GM18499 (cell line): Measurements from ENCODE around the gene NDFIP1.

Experiments used
- ATAC-seq: cut with Tn5 transposase; IDR thresholded peaks from one replicate; pipeline ENCODE4 v1.9.1; 2021; ENCODE audit warnings: moderate number of reproducible peaks; ENCODE audit not compliant: insufficient read depth, unreplicated experiment

Gene NDFIP1

GRCh38 chr5:142091012-142091411, 17.6 kb upstream of the NDFIP1 start:
- no peak for ATAC-seq

DNA sequence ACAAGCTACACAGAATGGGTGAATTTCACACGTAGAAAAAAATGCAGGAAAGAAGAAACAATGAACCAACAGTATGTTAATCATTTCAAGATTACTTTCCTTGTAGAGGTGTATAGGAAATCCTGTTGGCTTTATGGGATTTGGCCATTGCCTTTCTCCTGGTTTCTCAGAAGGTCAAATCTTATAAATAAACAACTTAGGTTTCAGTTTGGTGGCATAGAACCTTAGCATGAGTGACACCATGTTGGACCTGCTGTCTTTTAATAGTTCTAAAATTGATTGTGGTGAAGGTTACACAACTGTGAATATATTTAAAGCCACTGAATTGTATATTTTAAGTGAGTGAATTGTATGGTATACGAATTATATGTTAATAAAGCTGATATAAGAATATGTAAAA, 16.7 kb upstream of the NDFIP1 start:
- ATAC-seq = no peak

GRCh38 chr5:142095035-142095434, 13.5 kb upstream of the NDFIP1 start:
- ATAC-seq = no peak

DNA sequence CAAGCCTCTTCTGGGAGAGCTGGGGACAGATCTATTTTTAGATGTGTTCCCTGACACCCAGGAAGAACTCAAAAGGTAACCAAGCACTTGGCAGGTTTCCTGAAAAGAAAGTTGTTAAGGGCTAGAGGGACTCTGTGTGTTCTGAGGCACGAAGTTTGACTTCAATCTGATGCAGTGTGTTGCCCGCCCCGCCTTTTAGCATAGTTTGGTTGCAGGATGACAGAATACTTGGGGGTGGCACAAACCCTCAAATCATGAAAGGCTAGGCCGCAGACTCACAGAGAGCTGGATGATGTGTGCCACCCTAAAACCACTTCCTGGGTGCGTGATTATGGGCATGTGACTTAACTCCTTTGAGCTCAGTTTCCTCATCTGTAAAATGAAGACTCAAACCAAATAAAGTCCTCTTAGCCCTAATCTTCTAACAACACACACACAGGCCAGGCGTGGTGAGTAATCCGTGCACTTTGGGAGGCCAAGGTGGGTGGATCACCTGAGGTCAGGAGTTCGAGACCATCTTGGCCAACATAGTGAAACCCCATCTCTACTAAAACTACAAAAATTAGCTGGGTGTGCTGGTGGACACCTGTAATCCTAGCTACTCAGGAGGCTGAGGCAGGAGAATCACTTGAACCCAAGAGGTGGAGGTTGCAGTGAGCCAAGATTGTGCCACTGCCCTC, 12.8 kb upstream of the NDFIP1 start:
- ATAC-seq = no peak

DNA sequence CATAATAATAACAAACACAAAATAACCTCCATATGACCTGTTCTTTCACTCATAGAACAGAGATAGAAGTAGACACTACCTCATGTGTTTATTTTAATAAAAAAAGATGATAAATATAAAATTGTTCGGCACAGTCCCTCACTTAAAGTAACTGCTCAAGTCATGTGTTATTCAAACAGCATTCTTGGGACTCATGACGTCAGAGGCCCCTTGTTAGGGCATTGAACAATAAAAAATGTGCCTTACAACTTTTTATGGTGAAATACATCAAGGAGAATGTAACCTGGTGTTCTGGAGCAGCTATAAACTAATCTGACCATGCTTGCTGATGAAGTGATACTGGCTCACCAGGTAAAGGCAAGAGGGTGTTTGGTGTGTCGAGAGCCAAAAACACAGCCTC, 12.2 kb upstream of the NDFIP1 start:
- ATAC-seq = no peak

- no peak for ATAC-seq
Measured at GRCh38 chr5:142097681-142098080, 10.9 kb upstream of the NDFIP1 start.

- no peak for ATAC-seq
Measured at GRCh38 chr5:142098275-142098674, 10.3 kb upstream of the NDFIP1 start.

GRCh38 chr5:142098931-142099330, 9.6 kb upstream of the NDFIP1 start:
- ATAC-seq = no peak

DNA sequence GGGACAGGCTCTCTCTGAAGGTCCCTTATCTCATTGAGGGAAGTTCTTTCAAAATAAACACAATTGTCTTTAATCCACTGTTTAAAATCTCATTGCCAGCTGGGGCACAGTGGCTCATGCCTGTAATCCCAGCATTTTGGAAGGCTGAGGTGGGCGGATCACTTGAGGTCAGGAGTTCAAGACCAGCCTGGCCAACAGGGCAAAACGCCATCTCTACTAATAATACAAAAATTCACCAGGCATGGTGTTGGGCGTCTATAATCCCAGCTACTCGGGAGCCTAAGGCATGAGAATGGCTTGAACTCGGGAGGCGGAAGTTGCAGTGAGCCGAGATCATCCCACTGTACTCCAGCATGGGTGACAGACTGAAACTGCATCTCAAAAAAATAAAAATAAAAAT, 8.3 kb upstream of the NDFIP1 start:
- no peak for ATAC-seq

DNA sequence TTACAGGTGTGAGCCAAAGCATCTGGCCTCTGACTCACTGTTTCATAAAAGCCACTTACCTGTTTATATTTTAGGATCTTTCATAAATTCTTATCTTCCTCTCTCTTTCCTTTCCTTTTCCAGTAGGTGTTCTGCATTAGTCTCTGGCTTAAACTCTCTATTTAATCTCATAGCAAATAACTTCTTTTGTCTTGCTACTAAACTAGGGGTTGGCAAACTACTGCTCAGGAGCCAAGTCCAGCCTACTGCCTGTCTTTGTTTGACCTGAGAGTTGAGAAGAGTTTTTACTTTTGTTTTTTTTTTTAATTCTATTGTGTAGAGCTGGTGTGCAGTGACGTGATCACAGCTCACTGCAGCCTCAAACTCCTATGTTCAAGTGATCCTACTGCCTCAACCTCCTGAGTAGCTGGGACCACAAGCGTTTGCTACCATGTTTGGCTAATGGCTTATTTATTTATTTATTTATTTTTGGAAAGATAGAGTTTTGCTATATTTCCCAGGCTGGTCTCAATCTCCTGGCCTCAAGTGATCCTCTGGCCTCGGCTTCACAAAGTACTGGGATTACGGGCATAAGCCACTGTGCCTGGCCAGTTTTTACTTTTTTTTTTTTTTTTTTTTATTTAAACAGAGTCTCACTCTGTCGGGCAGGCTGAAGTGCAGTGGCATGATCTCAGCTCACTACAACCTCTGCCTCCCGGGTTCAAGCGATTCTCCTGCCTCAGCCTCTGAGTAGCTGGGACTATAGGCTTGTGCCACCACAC, 5.4 kb upstream of the NDFIP1 start:
- no peak for ATAC-seq

DNA sequence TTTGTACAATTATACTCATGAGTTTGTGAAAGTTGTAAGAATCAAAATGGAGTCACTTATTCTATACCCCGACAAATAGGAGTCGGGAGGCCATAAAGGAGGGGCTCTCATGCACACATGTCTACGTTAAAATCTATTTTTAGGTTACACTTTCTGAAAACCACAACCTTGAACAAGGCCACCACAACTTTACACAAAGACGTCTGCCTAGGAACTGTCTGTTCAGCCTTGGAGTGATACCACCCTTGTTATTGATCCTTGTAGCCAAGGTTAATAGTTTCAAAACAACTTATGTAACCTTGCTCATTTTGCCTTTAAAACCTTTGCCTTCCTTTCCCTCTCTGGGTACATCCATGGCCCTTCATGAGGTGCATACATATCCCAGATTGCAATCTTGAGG, 4.1 kb upstream of the NDFIP1 start:
- no peak for ATAC-seq

DNA sequence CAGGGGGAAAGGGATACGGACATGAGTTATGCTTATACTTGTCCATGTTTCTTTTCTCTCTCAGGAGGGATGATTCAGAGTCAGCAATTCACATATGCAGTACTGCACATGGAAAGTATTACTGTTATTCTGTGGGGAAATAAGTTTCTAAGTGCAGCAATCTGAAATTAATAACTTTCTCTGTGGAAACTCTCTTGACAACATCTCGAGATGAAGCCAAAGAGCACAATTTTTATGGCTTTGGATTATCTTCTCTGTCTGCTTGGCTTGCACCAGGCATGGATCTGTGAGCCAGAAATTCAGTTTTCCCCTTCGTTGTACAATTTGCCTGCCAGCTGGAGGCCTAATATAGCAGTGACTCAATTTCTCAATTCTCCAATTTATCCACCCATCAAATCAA, 2.5 kb upstream of the NDFIP1 start:
- ATAC-seq = no peak

- no peak for ATAC-seq
Measured at GRCh38 chr5:142107036-142107735, 1.4 kb upstream of the NDFIP1 start.

DNA sequence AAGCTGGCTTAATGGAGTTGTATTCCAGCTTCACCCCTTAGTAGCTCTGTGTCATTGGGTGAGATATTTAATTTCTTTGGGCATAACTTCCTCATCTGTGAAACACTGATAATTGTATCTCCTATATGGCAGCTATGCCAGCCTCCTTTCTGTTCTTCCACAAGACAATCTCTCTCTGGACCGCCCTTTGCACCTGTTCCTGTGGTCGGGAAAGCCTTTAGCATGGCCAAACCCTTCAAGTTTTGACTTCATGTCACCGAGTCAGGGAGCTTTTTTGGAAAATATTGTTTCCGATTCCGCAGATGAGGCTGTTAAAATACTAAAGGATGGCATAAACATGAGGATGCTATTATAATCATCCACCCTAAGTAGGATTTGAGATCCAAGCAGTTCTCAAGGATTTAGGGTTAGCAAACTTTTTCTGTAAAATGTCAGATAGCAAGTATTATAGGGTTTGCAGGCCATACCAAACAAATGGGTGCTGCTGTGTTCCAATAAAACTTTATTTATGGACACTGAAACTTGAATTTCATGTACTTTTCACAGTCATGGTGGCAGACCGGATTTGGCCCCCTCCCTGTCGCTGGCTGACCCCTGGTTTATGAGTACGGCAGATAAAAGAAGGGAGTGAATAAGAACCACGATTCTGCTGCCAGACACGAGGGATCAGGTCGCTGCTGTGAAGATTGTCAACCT, 695 bp upstream of the NDFIP1 start:
- no peak for ATAC-seq

DNA sequence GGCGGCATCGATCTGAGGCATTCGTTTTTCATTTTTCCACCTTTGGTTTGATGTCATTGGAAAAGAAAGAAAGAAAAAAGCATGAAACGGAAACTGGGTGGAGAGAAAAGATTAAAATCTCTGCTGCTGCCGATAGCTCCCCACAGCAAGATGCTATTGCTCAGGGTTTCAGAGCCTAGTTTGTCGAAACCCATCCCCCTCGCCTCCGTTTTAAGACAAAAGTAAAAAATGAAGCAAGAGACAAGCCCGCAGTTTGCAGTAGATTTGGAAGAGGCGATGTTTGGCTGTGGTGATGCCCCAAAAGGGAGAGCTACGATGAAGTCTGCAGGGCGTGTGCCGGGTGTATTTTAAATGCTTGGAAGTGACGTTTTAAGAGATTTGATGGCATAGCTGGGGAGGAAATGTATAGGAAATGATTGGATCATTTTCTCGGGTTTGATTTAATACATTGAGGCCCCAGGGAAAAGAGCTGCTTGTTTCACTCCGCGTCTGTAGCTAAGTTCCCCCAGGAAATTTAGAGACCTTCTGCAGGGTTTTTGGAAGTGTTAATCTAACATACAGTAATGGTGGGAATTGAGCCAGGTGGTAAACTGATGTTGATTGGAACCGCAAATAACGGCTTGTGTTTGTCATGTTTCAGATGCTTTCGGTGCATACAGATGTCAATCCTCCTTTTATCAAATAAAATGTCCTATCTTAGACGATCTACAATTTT, 909 bp downstream of the NDFIP1 start:
- no peak for ATAC-seq

DNA sequence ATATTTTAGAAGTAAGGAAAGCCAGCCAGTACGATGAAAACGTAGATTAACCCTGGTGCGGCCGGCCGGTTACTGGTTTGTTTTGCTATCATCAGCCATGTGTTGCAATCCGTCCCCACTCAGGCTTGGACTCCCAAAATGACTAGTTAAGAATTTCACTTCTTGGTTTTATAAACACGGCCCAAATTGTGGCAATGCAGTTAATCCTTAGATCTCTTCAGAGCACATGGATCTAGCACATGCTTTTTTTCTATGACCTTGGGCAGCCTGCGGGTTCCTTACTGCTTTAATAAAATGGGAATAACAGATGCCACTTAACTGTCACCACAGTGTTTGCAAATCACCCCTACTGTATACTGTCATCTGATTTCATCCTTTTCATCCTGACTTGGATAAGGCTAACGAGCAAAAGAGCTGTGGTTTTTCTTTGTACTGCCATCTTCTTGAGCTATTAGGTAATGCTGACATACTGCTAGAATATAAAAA, 1.5 kb downstream of the NDFIP1 start:
- no peak for ATAC-seq

GRCh38 chr5:142110988-142111687, 2.6 kb downstream of the NDFIP1 start:
- no peak for ATAC-seq

DNA sequence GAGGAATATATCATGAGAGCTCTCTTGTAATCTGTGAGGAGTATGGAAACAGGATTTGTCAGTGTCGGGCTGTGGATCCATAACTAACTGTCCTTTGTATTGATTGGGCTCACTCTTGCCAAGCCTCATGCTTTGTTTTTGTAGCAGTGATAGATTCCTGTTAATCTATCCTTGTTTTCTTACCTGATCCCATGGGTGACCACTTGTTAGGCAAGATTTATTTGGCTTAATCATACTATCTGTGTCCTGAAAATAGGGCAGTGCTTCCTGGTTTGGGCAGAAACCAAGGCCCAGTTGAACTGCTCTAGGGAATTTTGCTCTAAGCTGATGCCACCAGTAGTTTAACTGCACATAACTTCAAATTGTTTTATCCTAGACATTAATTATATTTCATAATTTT, 6.1 kb downstream of the NDFIP1 start:
- no peak for ATAC-seq

DNA sequence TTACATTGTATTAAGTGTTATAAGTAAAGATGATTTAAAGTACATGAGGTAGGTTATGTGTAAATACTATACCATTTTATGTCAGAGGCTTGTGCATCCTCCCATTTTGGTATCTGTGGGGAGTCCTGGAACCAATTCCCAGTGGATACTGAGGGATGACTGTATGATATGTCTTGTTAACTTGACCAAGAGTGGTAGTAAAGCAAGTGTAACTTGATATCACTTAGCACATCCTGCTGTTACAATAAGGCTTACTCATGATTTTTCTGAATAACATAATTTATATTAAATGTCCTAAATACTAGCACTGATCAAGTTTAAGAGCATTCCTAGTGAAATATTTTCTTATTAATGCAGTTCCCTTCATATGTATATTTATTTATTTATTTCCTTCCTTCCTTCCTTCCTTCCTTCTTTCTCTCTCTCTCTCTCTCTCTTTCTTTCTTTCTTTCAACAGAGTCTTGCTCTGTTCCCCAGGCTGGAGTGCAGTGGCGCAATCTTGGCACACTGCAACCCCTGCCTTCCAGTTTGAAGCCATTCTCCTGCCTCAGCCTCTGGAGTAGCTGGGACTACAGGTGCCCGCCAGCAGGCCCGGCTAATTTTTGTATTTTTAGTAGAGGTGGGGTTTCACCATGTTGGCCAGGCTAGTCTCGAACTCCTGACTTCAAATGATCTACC, 7.5 kb downstream of the NDFIP1 start:
- ATAC-seq = no peak
